NT2/D1 (cell line): ENCODE data around the gene UBXN2A.

Experiments
- SUZ12 ChIP-seq: IDR thresholded peaks from 2 replicates; pipeline ENCODE4 v1.6.1; 2011; ENCODE audit not compliant: insufficient read length, insufficient read depth; ENCODE audit errors: extremely low read depth
- YY1 ChIP-seq: IDR thresholded peaks from 2 replicates; pipeline ENCODE4 v1.6.1; 2011; ENCODE audit not compliant: insufficient read length, insufficient read depth
- ZNF274 ChIP-seq: IDR thresholded peaks from 2 replicates; pipeline ENCODE4 v1.6.1; 2011; ENCODE audit warnings: mild to moderate bottlenecking, low read depth, low read length

DNA sequence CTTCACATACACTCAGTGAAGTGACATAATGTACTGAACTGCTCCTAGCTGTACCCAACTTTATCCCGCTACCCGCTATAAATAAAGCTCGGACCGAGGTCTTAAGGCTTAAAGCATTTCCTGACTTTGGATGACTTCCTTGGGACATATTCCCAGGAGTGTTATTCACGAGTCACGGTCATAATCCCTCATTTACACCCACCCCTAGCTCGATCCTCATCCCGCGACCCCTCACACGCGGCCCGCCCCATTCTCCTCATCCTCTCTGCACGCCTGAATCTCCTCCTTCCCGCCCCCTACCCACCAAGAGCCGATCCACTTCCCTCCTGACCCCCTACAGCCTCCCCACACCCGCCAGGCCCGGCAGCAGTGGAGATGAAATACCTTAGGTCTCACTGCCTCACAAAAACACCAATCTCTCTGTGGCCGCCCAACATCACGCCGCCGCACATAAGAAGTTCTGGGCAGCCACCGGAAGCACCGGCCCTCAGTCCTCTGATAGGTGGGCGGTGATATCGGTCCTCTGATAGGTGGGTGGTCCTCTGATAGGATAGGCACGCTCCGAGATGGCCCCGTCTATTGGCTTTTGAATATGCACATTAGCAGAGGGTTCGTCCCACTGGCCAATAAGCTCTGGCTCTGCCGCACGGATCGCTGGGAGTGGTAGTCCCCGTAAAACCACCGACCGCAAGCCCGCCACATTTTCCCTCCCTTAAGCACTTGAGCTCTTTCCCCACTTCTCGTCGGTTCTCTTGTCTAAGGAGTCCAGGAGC lies 106.9 kb downstream of the UBXN2A start, which contains the start of gene WDCP:
- TF ChIP-seq ZNF274: no peak
- TF ChIP-seq YY1: no peak
- no peak for TF ChIP-seq SUZ12
